Lower lobe of right lung (tissue), 2 donors: ENCODE results near the gene ALG1. TPM values are rescaled to one million over a fixed set of nuclear protein-coding genes. Genes with fewer than 3 reads are reported as not detected.

Source experiments
- ATAC-seq, 2 donors: fragments of 200-7000 bp; cut with Tn5 transposase; one replicate each; pipeline ENCODE4 v1.9.1; 2020 to 2022; ENCODE audit warnings: mild to moderate bottlenecking in 2 of 2, moderate library complexity in 2 of 2
- DNase-seq: peaks from one replicate; pipeline ENCODE4 v3.0.0-alpha.2; 2020
- H3K27ac ChIP-seq: fragments of 200-600 bp; one replicate; pipeline ENCODE4 v1.8.0; 2022
- H3K27me3 ChIP-seq: fragments of 200-600 bp; one replicate; pipeline ENCODE4 v1.8.0; 2022; ENCODE audit warnings: low read depth
- H3K36me3 ChIP-seq: fragments of 200-600 bp; one replicate; pipeline ENCODE4 v1.8.0; 2022; ENCODE audit warnings: mild to moderate bottlenecking
- H3K4me1 ChIP-seq: fragments of 200-600 bp; one replicate; pipeline ENCODE4 v1.8.0; 2022
- H3K4me3 ChIP-seq: fragments of 200-600 bp; one replicate; pipeline ENCODE4 v1.8.0; 2022; ENCODE audit warnings: mild to moderate bottlenecking
- H3K9me3 ChIP-seq: fragments of 200-600 bp; one replicate; pipeline ENCODE4 v1.8.0; 2022
- CTCF ChIP-seq: fragments of 200-600 bp; IDR thresholded peaks from one replicate; pipeline ENCODE4 v1.8.0; 2022; ENCODE audit warnings: antibody characterized with exemption, mild to moderate bottlenecking
- intact Hi-C: fragments of 100-400 bp; cut with DNase I; formaldehyde crosslinking; loops from one replicate; pipeline ENCODE4 v1.11.0; 2022
- total RNA-seq: library from RNA; stranded (reverse); fragmentation: NEBNext Ultra II Directional; extraction: Animal tissue kit (Norgen Biotek cat#: 25700); gene quantifications from one replicate; pipeline ENCODE4 v1.2.1, GENCODE V29; 2021
- donor health status: DM: no; HTN: yes; CAD: no; lungs with severe emphysema.

Gene ALG1
- total RNA-seq, 1 donor from 2014 or later, result 17.8 TPM

GRCh38 chr16:5060073-5060641 lies 11.5 kb upstream of the ALG1 start:
- no peak overlapping the region for H3K4me3 ChIP-seq
- DNase-seq (no peak), ATAC-seq (no peak)
- H3K36me3 ChIP-seq, result peaks cover 37% of the 10 kb centered on the region
- H3K9me3 ChIP-seq, result no peaks in the 10 kb centered on the region
- intact Hi-C loops, result no loop called here
- H3K27me3 ChIP-seq, result no peaks in the 10 kb centered on the region
- H3K27ac ChIP-seq, result no peak overlapping the region
- no peaks in the 10 kb centered on the region for H3K4me1 ChIP-seq
- no peak for TF ChIP-seq CTCF

GRCh38 chr16:5062051-5062450 lies 9.6 kb upstream of the ALG1 start:
- ATAC-seq (no peak), DNase-seq (no peak)
- intact Hi-C loops, result no loop called here
- Histone ChIP-seq H3K27me3 (no peaks in the 10 kb centered on the region), H3K36me3 (peaks cover 30% of the 10 kb centered on the region), H3K27ac (no peak overlapping the region), H3K9me3 (no peaks in the 10 kb centered on the region), H3K4me1 (peaks cover 7% of the 10 kb centered on the region), H3K4me3 (no peak overlapping the region)
- no peak for TF ChIP-seq CTCF

- H3K27ac ChIP-seq, result no peak overlapping the region
- no peaks in the 10 kb centered on the region for H3K27me3 ChIP-seq
- TF ChIP-seq CTCF, result no peak
- DNase-seq, result no peak
- no peaks in the 10 kb centered on the region for H3K9me3 ChIP-seq
- ATAC-seq, result no peak
- peaks cover 7% of the 10 kb centered on the region for H3K4me1 ChIP-seq
- intact Hi-C loops, result no loop called here
- peaks cover 22% of the 10 kb centered on the region for H3K36me3 ChIP-seq
- H3K4me3 ChIP-seq, result no peak overlapping the region
Measured at GRCh38 chr16:5062790-5063765, 8.6 kb upstream of the ALG1 start.

GRCh38 chr16:5064915-5065314 lies 6.7 kb upstream of the ALG1 start:
- Histone ChIP-seq H3K4me3 (peak overlapping the region; percentile 50), H3K27ac (no peak overlapping the region), H3K27me3 (no peaks in the 10 kb centered on the region), H3K36me3 (peaks cover 15% of the 10 kb centered on the region), H3K4me1 (peaks cover 7% of the 10 kb centered on the region), H3K9me3 (no peaks in the 10 kb centered on the region)
- TF ChIP-seq CTCF, result no peak
- DNase-seq, result peak; percentile 82
- intact Hi-C loops, result no loop called here
- peak; percentile 82 to 84 for ATAC-seq

GRCh38 chr16:5065326-5065725 lies 6.3 kb upstream of the ALG1 start:
- Histone ChIP-seq H3K27ac (peak overlapping the region; percentile 73), H3K9me3 (no peaks in the 10 kb centered on the region), H3K27me3 (no peaks in the 10 kb centered on the region), H3K4me3 (peak overlapping the region; percentile 50), H3K36me3 (peaks cover 11% of the 10 kb centered on the region), H3K4me1 (peaks cover 7% of the 10 kb centered on the region)
- TF ChIP-seq CTCF, result no peak
- intact Hi-C loops, result no loop called here
- peak; percentile 70 to 77 for ATAC-seq
- no peak for DNase-seq
